ENCODE data around the gene NDUFAF7. TPM values are rescaled to one million over a fixed set of nuclear protein-coding genes. Genes with fewer than 3 reads are reported as not detected.
"Not testable (repeated sequence)": the region's sequence is repeated elsewhere in the genome, so short reads cannot be mapped to it uniquely, and the experiment has no call there.

NDUFAF7 gene, protein sequence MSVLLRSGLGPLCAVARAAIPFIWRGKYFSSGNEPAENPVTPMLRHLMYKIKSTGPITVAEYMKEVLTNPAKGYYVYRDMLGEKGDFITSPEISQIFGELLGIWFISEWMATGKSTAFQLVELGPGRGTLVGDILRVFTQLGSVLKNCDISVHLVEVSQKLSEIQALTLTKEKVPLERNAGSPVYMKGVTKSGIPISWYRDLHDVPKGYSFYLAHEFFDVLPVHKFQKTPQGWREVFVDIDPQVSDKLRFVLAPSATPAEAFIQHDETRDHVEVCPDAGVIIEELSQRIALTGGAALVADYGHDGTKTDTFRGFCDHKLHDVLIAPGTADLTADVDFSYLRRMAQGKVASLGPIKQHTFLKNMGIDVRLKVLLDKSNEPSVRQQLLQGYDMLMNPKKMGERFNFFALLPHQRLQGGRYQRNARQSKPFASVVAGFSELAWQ
- total RNA-seq: 10 to 100 TPM; 19.7 to 20.0 TPM

DNA sequence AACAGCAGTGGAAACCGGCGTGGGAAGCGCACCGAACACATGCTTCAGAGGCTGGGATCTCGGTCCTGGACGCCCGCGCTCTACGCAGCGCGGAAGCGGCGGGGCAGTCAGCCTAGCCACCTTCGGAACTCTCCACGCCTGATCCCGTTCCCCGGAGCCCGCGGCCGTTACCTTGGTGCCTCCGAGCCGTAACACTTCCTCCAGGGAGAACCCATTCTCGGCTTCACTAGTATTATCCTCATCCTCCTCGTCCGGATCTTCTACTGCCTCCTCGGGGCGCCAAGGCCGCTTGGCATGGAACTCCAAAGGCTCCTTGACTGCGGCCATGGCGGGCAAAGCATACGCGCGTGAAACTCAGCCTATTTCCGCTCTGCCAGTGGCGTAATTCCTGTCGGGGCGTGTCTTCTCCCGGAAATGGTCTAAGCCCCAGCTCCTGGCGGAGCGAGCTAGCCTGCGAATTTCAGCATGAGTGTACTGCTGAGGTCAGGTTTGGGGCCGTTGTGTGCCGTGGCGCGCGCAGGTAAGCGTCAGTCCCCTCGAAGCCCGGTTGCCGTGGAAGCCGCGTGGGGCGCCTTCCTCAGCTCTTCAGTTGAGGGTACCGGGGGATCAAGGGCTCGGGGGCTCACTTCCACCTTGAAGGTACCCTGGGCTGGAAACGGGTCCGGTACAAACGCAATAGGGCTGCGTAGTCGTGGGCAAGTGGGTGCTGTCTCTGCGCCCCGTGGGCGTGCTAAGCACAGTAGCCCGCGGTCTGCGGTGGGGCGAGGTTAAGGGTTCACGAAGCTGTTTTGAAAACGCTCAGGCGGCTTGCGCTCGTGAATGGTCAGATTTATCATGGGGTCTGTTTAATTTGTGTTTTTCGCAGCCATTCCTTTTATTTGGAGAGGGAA lies at the start of gene NDUFAF7, which contains the start of gene CEBPZ:
Gene NDUFAF7, plus strand, starts transcription at position 418 of the 890 bp plus-strand sequence. Its CDS starts 48 bp downstream, at position 466.
Gene CEBPZ, minus strand, starts transcription at position 356 of the 890 bp plus-strand sequence. Its CDS starts 29 bp downstream, at position 327.
- peaks cover 30% of the 10 kb centered on the region for H3K4me1 Mint-ChIP-seq (ENCODE audit: low read depth)
- POLR2A ChIA-PET: interaction anchor here (0.6 to 1.8 kb wide), 10 partner anchors 12 to 92 kb away, joined by 3 to 12 read pairs (median 4); partner anchors contain the start of genes CEBPZOS and EIF2AK2
- CTCF ChIA-PET: interaction anchor here (0.8 to 1.3 kb wide), 3 partner anchors 8 to 75 kb away, joined by 3 to 6 read pairs (median 5); partner anchors contain the start of gene EIF2AK2

DNA sequence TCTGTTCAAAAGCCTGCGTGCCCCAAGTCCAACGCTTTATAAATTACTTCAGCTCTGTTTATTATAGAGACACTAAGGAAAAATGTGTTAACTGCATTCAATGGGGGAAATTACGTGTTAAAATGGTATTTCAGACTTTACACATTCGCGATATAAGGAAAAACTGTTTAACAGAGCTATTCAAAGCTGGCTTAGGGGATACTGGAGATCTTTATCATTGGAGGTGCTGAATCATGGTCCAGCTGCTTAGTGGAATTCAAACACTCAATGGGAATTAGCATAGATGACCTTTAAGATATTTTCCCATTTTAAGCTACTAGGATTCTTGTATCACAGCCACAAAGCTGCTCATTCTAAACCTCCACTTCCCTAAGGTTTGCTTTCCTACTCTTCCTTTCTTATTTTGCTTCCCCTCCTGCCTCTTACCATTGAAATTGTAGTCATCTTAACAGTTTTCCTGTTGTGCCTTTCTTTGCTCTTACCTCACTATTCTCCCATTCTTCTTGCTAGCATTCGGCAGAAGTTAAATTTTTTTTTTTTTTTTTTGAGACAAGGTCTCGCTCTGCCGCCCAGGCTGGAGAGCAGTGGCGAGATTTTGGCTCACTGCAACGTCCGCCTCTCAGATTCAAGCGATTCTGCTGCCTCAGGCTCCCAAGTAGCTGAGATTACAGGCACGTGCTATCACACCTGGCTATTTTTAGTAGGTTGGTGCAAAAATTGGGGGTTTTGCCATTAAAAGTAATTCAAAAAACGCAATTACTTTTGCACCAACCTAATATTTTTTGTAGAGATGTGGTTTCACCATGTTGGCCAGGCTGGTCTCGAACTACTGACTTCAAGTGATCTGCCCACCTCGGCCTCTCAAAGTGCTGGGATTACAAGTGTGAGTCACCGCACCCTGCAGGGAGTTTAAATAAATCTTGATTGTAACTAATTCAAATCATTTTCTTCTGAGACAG lies 49.5 kb upstream of the NDUFAF7 start:
- DNase-seq: no peak
- no peak for ATAC-seq
- H3K9me3 Mint-ChIP-seq (ENCODE audit: insufficient read depth): no peaks in the 10 kb centered on the region
- H3K4me3 Mint-ChIP-seq: no peak overlapping the region
- H3K4me1 Mint-ChIP-seq (ENCODE audit: low read depth): no peaks in the 10 kb centered on the region
- ChIA-PET POLR2A (interaction anchor here (0.5 kb wide), 1 partner anchor 1881 kb away, joined by 3 read pairs; no protein-coding TSS in a partner anchor), CTCF (interaction anchor here (0.6 to 4.3 kb wide), 2 partner anchors 14 to 243 kb away, joined by 3 to 18 read pairs; no protein-coding TSS in a partner anchor)
- H3K27ac Mint-ChIP-seq: no peak overlapping the region
- no peaks in the 10 kb centered on the region for H3K36me3 Mint-ChIP-seq (ENCODE audit: low read depth)
- peaks cover 33% of the 10 kb centered on the region for H3K27me3 Mint-ChIP-seq (ENCODE audit: low read depth)

More for the DNA sequence above, at the start of gene NDUFAF7, which contains the start of gene CEBPZ:
- Mint-ChIP-seq H3K27ac (no peak within 1 kb of the TSS), H3K4me3 (no peak within 1 kb of the TSS), H3K9me3 (ENCODE audit: insufficient read depth) (no peaks in the 10 kb centered on the region), H3K36me3 (ENCODE audit: low read depth) (peaks cover 36% of the 10 kb centered on the region), H3K27me3 (ENCODE audit: low read depth) (no peaks in the 10 kb centered on the region)
- DNase-seq (peak; percentile 90), ATAC-seq (peak; percentile 93)

DNA sequence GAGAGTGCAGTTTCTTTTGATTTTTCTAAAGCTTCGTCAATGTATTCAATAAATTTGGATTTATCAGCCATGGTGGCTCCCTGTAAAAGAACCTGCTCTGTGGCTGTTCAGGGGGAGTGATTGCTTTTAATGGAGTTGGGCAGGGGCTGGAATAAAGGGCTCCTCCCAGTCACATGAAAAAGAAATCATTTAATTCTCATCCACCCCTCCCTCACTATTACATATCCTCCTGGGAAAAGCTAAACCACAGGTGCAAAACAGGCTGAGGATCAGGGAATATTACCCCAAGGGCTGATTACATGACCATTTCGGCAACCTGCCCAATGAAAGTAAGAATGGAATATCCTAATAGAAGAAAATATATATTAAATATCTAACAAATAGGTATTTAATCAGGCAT lies 42.9 kb upstream of the NDUFAF7 start, which contains the start of gene SULT6B1:
Gene SULT6B1, minus strand, starts transcription at position 101 of the 400 bp plus-strand sequence. Its CDS starts 30 bp downstream, at position 71.
- Mint-ChIP-seq H3K9me3 (ENCODE audit: insufficient read depth) (no peaks in the 10 kb centered on the region), H3K36me3 (ENCODE audit: low read depth) (no peaks in the 10 kb centered on the region), H3K27me3 (ENCODE audit: low read depth) (peaks cover 19% of the 10 kb centered on the region), H3K4me1 (ENCODE audit: low read depth) (no peaks in the 10 kb centered on the region), H3K27ac (no peak within 1 kb of the TSS), H3K4me3 (no peak within 1 kb of the TSS)
- DNase-seq (no peak), ATAC-seq (no peak)
- CTCF ChIA-PET: no interaction called here
- POLR2A ChIA-PET: no interaction called here

DNA sequence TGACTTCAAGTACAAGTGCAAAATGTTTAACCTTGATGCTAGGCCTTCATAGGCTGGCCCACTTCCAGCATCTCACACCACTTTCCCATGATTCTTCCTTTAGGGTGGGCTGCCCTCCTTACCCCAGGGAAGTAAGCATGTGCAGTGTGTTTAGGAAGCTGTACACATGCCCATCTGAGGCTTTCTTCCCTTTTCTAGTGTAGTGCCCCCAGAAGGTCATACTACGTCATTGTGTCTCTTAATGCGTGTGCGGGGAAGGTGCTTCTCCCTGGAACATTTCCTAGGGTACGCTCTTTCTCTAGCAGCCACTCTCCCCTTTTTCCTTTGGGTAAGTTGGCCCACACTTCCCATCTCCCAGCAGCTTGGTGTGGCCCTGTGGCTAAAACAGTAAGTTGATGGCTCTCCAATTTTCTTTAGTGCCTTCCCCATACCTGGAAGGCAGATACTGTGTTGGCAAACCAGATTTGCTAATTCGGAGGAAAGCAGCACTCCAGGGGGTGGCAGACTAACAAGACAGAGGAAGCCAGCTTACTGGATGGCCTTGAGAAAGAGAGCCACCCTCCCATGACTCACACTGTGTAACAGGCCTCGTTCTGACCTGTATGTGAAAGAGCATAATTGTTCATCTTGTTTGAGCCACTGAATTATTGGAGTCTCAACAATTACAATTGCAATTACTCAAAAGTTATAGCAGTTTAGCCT lies 41.9 kb upstream of the NDUFAF7 start:
- Mint-ChIP-seq H3K9me3 (ENCODE audit: insufficient read depth) (no peaks in the 10 kb centered on the region), H3K4me3 (no peak overlapping the region), H3K27ac (no peak overlapping the region), H3K4me1 (ENCODE audit: low read depth) (no peaks in the 10 kb centered on the region), H3K27me3 (ENCODE audit: low read depth) (peaks cover 19% of the 10 kb centered on the region), H3K36me3 (ENCODE audit: low read depth) (no peaks in the 10 kb centered on the region)
- CTCF ChIA-PET: no interaction called here
- ATAC-seq: no peak
- POLR2A ChIA-PET: no interaction called here
- no peak for DNase-seq

DNA sequence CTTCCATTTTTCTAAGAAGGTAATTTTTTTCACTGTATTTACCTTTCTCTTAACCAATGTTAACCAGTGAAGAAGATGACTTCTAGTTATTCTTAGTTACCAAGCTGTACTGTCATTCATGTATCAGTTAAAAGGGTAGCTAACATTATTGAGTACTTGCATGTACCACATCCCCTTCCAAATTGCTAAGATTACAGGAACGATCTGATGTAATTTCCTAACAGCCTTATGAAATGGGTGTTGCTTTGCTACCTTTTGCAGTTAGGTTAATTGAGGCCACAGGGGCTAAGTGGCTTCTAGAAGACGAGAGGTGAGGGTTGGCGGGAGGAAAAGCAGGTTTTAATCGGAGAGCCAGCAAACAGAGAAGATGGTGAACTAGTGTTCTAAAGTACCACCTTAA lies 41.2 kb upstream of the NDUFAF7 start:
- no peak overlapping the region for H3K27ac Mint-ChIP-seq
- POLR2A ChIA-PET: no interaction called here

DNA sequence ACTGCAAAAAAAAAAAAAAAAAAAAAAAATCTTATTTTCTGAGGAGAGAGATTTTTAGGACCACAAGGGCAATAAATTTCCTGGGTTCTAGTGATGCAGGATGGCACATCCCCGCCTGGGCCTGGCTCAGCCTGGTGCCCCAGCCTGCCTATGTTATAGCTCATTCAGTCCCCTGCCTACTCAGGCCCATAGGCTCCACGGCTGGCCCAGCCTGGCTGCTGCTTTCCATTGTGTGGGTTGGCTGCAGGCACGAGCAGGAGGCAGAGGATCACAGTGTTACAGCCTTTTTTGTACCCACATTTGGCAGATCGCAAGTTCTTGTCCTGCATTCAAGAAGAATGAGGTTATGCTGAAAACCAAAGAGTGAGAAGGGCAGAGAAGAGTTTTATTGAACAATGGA lies 40.2 kb upstream of the NDUFAF7 start:
- H3K27me3 Mint-ChIP-seq (ENCODE audit: low read depth): peaks cover 15% of the 10 kb centered on the region
- no peaks in the 10 kb centered on the region for H3K9me3 Mint-ChIP-seq (ENCODE audit: insufficient read depth)
- ATAC-seq (no peak), DNase-seq (no peak)
- peaks cover 2% of the 10 kb centered on the region for H3K4me1 Mint-ChIP-seq (ENCODE audit: low read depth)
- H3K36me3 Mint-ChIP-seq (ENCODE audit: low read depth): peaks cover 2% of the 10 kb centered on the region
- no peak overlapping the region for H3K27ac Mint-ChIP-seq
- no peak overlapping the region for H3K4me3 Mint-ChIP-seq
- ChIA-PET CTCF (interaction anchor here (1.0 to 2.4 kb wide), 3 partner anchors 11 to 23 kb away, joined by 4 to 6 read pairs (median 6); no protein-coding TSS in a partner anchor), POLR2A (no interaction called here)

More for the DNA sequence above, 41.2 kb upstream of the NDUFAF7 start:
- no peak for DNase-seq
- CTCF ChIA-PET: no interaction called here
- no peaks in the 10 kb centered on the region for H3K9me3 Mint-ChIP-seq (ENCODE audit: insufficient read depth)
- ATAC-seq: no peak
- no peak overlapping the region for H3K4me3 Mint-ChIP-seq
- no peaks in the 10 kb centered on the region for H3K36me3 Mint-ChIP-seq (ENCODE audit: low read depth)
- H3K4me1 Mint-ChIP-seq (ENCODE audit: low read depth): no peaks in the 10 kb centered on the region
- peaks cover 19% of the 10 kb centered on the region for H3K27me3 Mint-ChIP-seq (ENCODE audit: low read depth)

DNA sequence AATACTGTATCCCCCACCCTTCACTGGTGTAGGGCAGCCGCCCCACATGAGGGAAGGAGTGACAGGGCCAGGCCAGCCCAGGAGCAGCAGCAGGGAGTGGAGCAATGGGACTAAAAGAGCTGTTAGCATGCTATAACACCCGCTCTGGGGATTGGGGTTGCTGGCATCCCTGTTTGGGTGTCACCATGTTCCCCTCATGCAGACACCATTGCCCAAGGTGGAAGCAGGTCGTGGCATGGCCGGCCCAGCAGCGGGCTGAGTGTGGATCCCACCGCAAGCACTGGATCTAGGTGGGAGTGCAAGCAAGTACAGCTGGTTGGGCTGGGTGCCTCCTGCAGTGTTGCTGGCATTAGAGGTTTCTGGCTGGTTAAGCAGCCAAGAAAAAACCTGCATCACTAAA lies 39.7 kb upstream of the NDUFAF7 start:
- H3K9me3 Mint-ChIP-seq (ENCODE audit: insufficient read depth): no peaks in the 10 kb centered on the region
- no peak overlapping the region for H3K27ac Mint-ChIP-seq
- ChIA-PET CTCF (interaction anchor here (1.0 to 2.4 kb wide), 3 partner anchors 12 to 24 kb away, joined by 4 to 6 read pairs (median 6); no protein-coding TSS in a partner anchor), POLR2A (no interaction called here)
- peaks cover 3% of the 10 kb centered on the region for H3K4me1 Mint-ChIP-seq (ENCODE audit: low read depth)
- peaks cover 11% of the 10 kb centered on the region for H3K27me3 Mint-ChIP-seq (ENCODE audit: low read depth)
- ATAC-seq (no peak), DNase-seq (no peak)
- H3K4me3 Mint-ChIP-seq: no peak overlapping the region
- peaks cover 4% of the 10 kb centered on the region for H3K36me3 Mint-ChIP-seq (ENCODE audit: low read depth)

DNA sequence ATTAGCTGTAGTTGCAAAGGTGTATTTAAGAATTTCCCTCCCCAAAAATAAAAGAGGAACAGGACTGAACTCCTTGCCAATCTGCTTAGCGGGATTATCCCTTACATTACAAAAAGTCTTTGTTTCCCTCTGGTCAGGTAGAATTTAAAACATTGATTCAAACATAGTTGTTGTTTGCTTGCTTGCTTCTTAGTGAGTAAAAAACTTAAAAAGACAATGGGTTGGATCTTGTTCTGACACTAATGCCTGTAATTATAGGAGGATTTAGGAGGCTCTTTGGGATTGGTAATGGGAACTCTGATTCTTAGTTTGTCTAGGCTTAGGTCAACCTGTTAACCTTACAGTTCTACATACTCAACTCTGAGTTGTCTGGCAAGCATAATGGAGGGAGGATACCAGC lies 38.9 kb upstream of the NDUFAF7 start:
- H3K4me3 Mint-ChIP-seq: no peak overlapping the region
- peaks cover 8% of the 10 kb centered on the region for H3K27me3 Mint-ChIP-seq (ENCODE audit: low read depth)
- H3K36me3 Mint-ChIP-seq (ENCODE audit: low read depth): peaks cover 10% of the 10 kb centered on the region
- H3K4me1 Mint-ChIP-seq (ENCODE audit: low read depth): peaks cover 10% of the 10 kb centered on the region
- H3K9me3 Mint-ChIP-seq (ENCODE audit: insufficient read depth): no peaks in the 10 kb centered on the region
- no peak overlapping the region for H3K27ac Mint-ChIP-seq
- ChIA-PET CTCF (interaction anchor here (2.1 to 2.4 kb wide), 2 partner anchors 23 to 25 kb away, joined by 6 read pairs; no protein-coding TSS in a partner anchor), POLR2A (no interaction called here)
- DNase-seq: no peak
- ATAC-seq: no peak

DNA sequence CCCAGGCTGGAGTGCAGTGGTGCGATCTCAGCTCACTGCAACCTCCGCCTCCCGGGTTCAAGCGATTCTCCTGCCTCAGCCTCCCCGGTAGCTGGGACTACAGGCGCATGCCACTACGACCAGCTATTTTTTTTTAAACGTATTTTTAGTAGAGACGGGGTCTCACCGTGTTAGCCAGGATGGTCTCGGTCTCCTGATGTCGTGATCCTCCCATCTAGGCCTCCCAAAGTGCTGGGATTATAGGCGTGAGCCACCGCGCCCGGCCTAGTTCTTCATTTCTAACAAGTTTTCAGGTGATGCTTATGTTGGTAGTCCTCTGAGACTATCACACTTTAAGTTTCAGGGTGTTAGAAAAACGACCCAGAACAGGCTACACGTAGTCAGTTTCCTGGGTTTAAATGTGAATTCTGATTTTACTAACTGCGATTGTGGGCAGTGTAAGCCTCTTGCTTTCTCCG lies 35.6 kb upstream of the NDUFAF7 start:
- DNase-seq; ATAC-seq; CTCF ChIA-PET; H3K9me3 Mint-ChIP-seq (ENCODE audit: insufficient read depth); H3K27me3 Mint-ChIP-seq (ENCODE audit: low read depth): not testable (repeated sequence)
- peak overlapping the region; percentile 97 for H3K27ac Mint-ChIP-seq
- peak overlapping the region; percentile 91 for H3K4me3 Mint-ChIP-seq
- peaks cover 22% of the 10 kb centered on the region for H3K4me1 Mint-ChIP-seq (ENCODE audit: low read depth)
- POLR2A ChIA-PET: interaction anchor here (1.3 kb wide), 1 partner anchor 39 kb away, joined by 5 read pairs; the partner anchor contains the start of gene EIF2AK2
- H3K36me3 Mint-ChIP-seq (ENCODE audit: low read depth): peaks cover 26% of the 10 kb centered on the region

Measured in activated CD8-positive, alpha-beta T cell treated with anti-CD3 and anti-CD28 coated beads, Interleukin-2, amount 10 ng/mL, durations not matched to agents 7 days and 5 days (primary cell).